Measurements from ENCODE around the gene SNX1. TPM values are rescaled to one million over a fixed set of nuclear protein-coding genes. Genes with fewer than 3 reads are reported as not detected.

Gene SNX1
- total RNA-seq, 5 donors from 2014 or later (not counting 1 experiment from before 2014, with no cell fraction given), result 98.8 to 168 (median 152) TPM

GRCh38 chr15:64092075-64092820 lies 3.5 kb upstream of the SNX1 start:
- Mint-ChIP-seq H3K27ac (peak overlapping the region; percentile 98 to 100), H3K27me3 (no peaks in the 10 kb centered on the region), H3K4me3 (peak overlapping the region; percentile 99), H3K36me3 (peaks cover 27% of the 10 kb centered on the region), H3K9me3 (no peaks in the 10 kb centered on the region), H3K4me1 (peaks cover 59 to 74% (median 70%) of the 10 kb centered on the region in 3 donors)
- Histone ChIP-seq H3K36me3 (ENCODE audit: control insufficient read depth in 2 of 2, extremely low read depth in 1 of 2, insufficient read depth in 1 of 2, low read length in 1 of 2) (peaks cover 0 to 14% of the 10 kb centered on the region in 2 donors), H3K4me1 (ENCODE audit: control insufficient read depth in 1 of 2, extremely low read depth in 1 of 2, insufficient read depth in 2 of 2, low read length in 2 of 2) (peaks cover 30 to 47% of the 10 kb centered on the region in 2 experiments), H3K27ac (ENCODE audit: low read length) (no peak overlapping the region), H3K27me3 (replicated peaks in 1 of 2; ENCODE audit: control insufficient read depth in 2 of 2, extremely low read depth in 1 of 2, insufficient read depth in 2 of 2, low read length in 1 of 2) (no peaks in the 10 kb centered on the region), H3K9me3 (no peaks in the 10 kb centered on the region), H3K4me3 (ENCODE audit: control insufficient read depth in 1 of 2, extremely low read depth in 1 of 2, low read length in 1 of 2) (no peak overlapping the region)
- no peak for ATAC-seq (replicated peaks in 1 of 4)
- DNase-seq, result peak in 1 of 35 experiments; percentile 63
- ChIA-PET CTCF (interaction anchor here in 1 of 2 donors (0.8 to 1.4 kb wide), 2 partner anchors 339 to 340 kb away, joined by 4 read pairs; no protein-coding TSS in a partner anchor), POLR2A (interaction anchor here in 1 of 2 donors (0.5 kb wide), 1 partner anchor 378 kb away, joined by 3 read pairs; no protein-coding TSS in a partner anchor)

GRCh38 chr15:64092864-64093626 lies 2.7 kb upstream of the SNX1 start:
- H3K9me3 ChIP-seq, result no peaks in the 10 kb centered on the region
- DNase-seq (peak in 24 of 35 experiments; percentile 2 to 54 (median 13)), ATAC-seq (replicated peaks in 1 of 4) (no peak)
- 4% methylated on average over 20 of the region's 22 CpGs for WGBS (ENCODE audit: insufficient coverage)
- H3K4me3 Mint-ChIP-seq, result peak overlapping the region; percentile 99
- peaks cover 67 to 82% (median 78%) of the 10 kb centered on the region in 3 donors for H3K4me1 Mint-ChIP-seq
- H3K27ac ChIP-seq (ENCODE audit: low read length), result peak overlapping the region; percentile 88
- H3K27me3 ChIP-seq (replicated peaks in 1 of 2; ENCODE audit: control insufficient read depth in 2 of 2, extremely low read depth in 1 of 2, insufficient read depth in 2 of 2, low read length in 1 of 2), result no peaks in the 10 kb centered on the region
- H3K36me3 Mint-ChIP-seq, result peaks cover 20% of the 10 kb centered on the region
- POLR2A ChIA-PET, result interaction anchor here (0.5 to 1.0 kb wide), 4 partner anchors 62 to 448 kb away, joined by 3 to 4 read pairs (median 3); no protein-coding TSS in a partner anchor
- CTCF ChIA-PET, result interaction anchor here in 1 of 2 donors (0.5 to 1.3 kb wide), 6 partner anchors 24 to 483 kb away, joined by 3 to 6 read pairs (median 4); partner anchors contain the start of genes PPIB and ZNF609
- H3K4me1 ChIP-seq (ENCODE audit: control insufficient read depth in 1 of 2, extremely low read depth in 1 of 2, insufficient read depth in 2 of 2, low read length in 2 of 2), result peaks cover 38 to 51% of the 10 kb centered on the region in 2 experiments
- H3K36me3 ChIP-seq (ENCODE audit: control insufficient read depth in 2 of 2, extremely low read depth in 1 of 2, insufficient read depth in 1 of 2, low read length in 1 of 2), result peaks cover 0 to 8% of the 10 kb centered on the region in 2 donors
- peak overlapping the region; percentile 98 to 100 for H3K27ac Mint-ChIP-seq
- H3K9me3 Mint-ChIP-seq, result no peaks in the 10 kb centered on the region
- peak overlapping the region; percentile 64 to 85 for H3K4me3 ChIP-seq (ENCODE audit: control insufficient read depth in 1 of 2, extremely low read depth in 1 of 2, low read length in 1 of 2)
- no peaks in the 10 kb centered on the region for H3K27me3 Mint-ChIP-seq

GRCh38 chr15:64093627-64094417 lies 2.0 kb upstream of the SNX1 start, which contains the start of gene CIAO2A:
Gene CIAO2A (minus strand): TSS chr15:64093838. CDS start chr15:64093768, 70 bp downstream.
- ChIA-PET POLR2A (interaction anchor here (0.6 to 1.0 kb wide), 7 partner anchors 13 to 1212 kb away, joined by 3 to 7 read pairs (median 4); no protein-coding TSS in a partner anchor), CTCF (interaction anchor here (0.5 to 1.3 kb wide), 9 partner anchors 19 to 801 kb away, joined by 3 to 11 read pairs (median 4); partner anchors contain the start of genes PPIB (in 1 of the 2) and ZNF609 (in 1 of the 2))
- H3K27me3 Mint-ChIP-seq, result no peaks in the 10 kb centered on the region
- peaks cover 73 to 84% (median 83%) of the 10 kb centered on the region in 3 donors for H3K4me1 Mint-ChIP-seq
- peak within 1 kb of the TSS; percentile 88 for H3K27ac ChIP-seq (ENCODE audit: low read length)
- H3K27ac Mint-ChIP-seq, result peak within 1 kb of the TSS; percentile 98 to 100
- peak within 1 kb of the TSS; percentile 99 for H3K4me3 Mint-ChIP-seq
- peak; percentile 74 to 78 (median 75) for ATAC-seq (replicated peaks in 1 of 4)
- H3K9me3 Mint-ChIP-seq, result no peaks in the 10 kb centered on the region
- H3K27me3 ChIP-seq (replicated peaks in 1 of 2; ENCODE audit: control insufficient read depth in 2 of 2, extremely low read depth in 1 of 2, insufficient read depth in 2 of 2, low read length in 1 of 2), result no peaks in the 10 kb centered on the region
- H3K36me3 ChIP-seq (ENCODE audit: control insufficient read depth in 2 of 2, extremely low read depth in 1 of 2, insufficient read depth in 1 of 2, low read length in 1 of 2), result peaks cover 0 to 1% of the 10 kb centered on the region in 2 donors
- H3K9me3 ChIP-seq, result no peaks in the 10 kb centered on the region
- under 1% methylated on average over 36 of the region's 41 CpGs for WGBS (ENCODE audit: insufficient coverage)
- peak within 1 kb of the TSS; percentile 64 to 85 for H3K4me3 ChIP-seq (ENCODE audit: control insufficient read depth in 1 of 2, extremely low read depth in 1 of 2, low read length in 1 of 2)
- peaks cover 39 to 51% of the 10 kb centered on the region in 2 experiments for H3K4me1 ChIP-seq (ENCODE audit: control insufficient read depth in 1 of 2, extremely low read depth in 1 of 2, insufficient read depth in 2 of 2, low read length in 2 of 2)
- H3K36me3 Mint-ChIP-seq, result peaks cover 16% of the 10 kb centered on the region
- DNase-seq, result peak; percentile 76 to 96 (median 89)

- Mint-ChIP-seq H3K9me3 (no peaks in the 10 kb centered on the region), H3K27ac (peak overlapping the region; percentile 94 to 100), H3K36me3 (peaks cover 10% of the 10 kb centered on the region), H3K4me1 (peaks cover 82 to 86% (median 83%) of the 10 kb centered on the region in 3 donors), H3K4me3 (peak overlapping the region; percentile 99), H3K27me3 (no peaks in the 10 kb centered on the region)
- Histone ChIP-seq H3K4me3 (ENCODE audit: control insufficient read depth in 1 of 2, extremely low read depth in 1 of 2, low read length in 1 of 2) (peak overlapping the region; percentile 15 to 94), H3K27ac (ENCODE audit: low read length) (peak overlapping the region; percentile 88), H3K36me3 (ENCODE audit: control insufficient read depth in 2 of 2, extremely low read depth in 1 of 2, insufficient read depth in 1 of 2, low read length in 1 of 2) (no peaks in the 10 kb centered on the region), H3K27me3 (replicated peaks in 1 of 2; ENCODE audit: control insufficient read depth in 2 of 2, extremely low read depth in 1 of 2, insufficient read depth in 2 of 2, low read length in 1 of 2) (no peaks in the 10 kb centered on the region), H3K4me1 (ENCODE audit: control insufficient read depth in 1 of 2, extremely low read depth in 1 of 2, insufficient read depth in 2 of 2, low read length in 2 of 2) (peaks cover 41 to 51% of the 10 kb centered on the region in 2 experiments), H3K9me3 (no peaks in the 10 kb centered on the region)
- 50% methylated on average over 2 of the region's 4 CpGs for WGBS (ENCODE audit: insufficient coverage)
- no peak for DNase-seq
- ChIA-PET POLR2A (interaction anchor here (0.6 kb wide), 2 partner anchors 254 to 493 kb away, joined by 3 to 9 read pairs; no protein-coding TSS in a partner anchor), CTCF (interaction anchor here (0.5 to 1.2 kb wide), 4 partner anchors 10 to 236 kb away, joined by 3 to 6 read pairs (median 3); no protein-coding TSS in a partner anchor)
- ATAC-seq (replicated peaks in 1 of 4), result no peak
These were observed 369 bp upstream of the SNX1 start for GRCh38 chr15:64095431-64095794.

GRCh38 chr15:64096668-64097384 lies 1.0 kb downstream of the SNX1 start:
- H3K4me1 ChIP-seq (ENCODE audit: control insufficient read depth in 1 of 2, extremely low read depth in 1 of 2, insufficient read depth in 2 of 2, low read length in 2 of 2), result peaks cover 41 to 51% of the 10 kb centered on the region in 2 experiments
- no peaks in the 10 kb centered on the region for H3K36me3 ChIP-seq (ENCODE audit: control insufficient read depth in 2 of 2, extremely low read depth in 1 of 2, insufficient read depth in 1 of 2, low read length in 1 of 2)
- Mint-ChIP-seq H3K9me3 (no peaks in the 10 kb centered on the region), H3K4me3 (peak overlapping the region; percentile 99), H3K4me1 (peaks cover 84 to 91% (median 87%) of the 10 kb centered on the region in 3 donors), H3K27ac (peak overlapping the region; percentile 94 to 100), H3K27me3 (no peaks in the 10 kb centered on the region), H3K36me3 (peaks cover 11% of the 10 kb centered on the region)
- no peaks in the 10 kb centered on the region for H3K27me3 ChIP-seq (replicated peaks in 1 of 2; ENCODE audit: control insufficient read depth in 2 of 2, extremely low read depth in 1 of 2, insufficient read depth in 2 of 2, low read length in 1 of 2)
- peak in 1 of 35 experiments; percentile 38 for DNase-seq
- H3K27ac ChIP-seq (ENCODE audit: low read length), result peak overlapping the region; percentile 88
- WGBS (ENCODE audit: insufficient coverage), result 23% methylated on average over 5 of the region's 16 CpGs
- ATAC-seq (replicated peaks in 1 of 4), result no peak
- no peaks in the 10 kb centered on the region for H3K9me3 ChIP-seq
- peak overlapping the region; percentile 84 to 94 for H3K4me3 ChIP-seq (ENCODE audit: control insufficient read depth in 1 of 2, extremely low read depth in 1 of 2, low read length in 1 of 2)
- CTCF ChIA-PET, result interaction anchor here in 1 of 2 donors (1.2 kb wide), 1 partner anchor 14 kb away, joined by 3 read pairs; no protein-coding TSS in a partner anchor
- POLR2A ChIA-PET, result interaction anchor here in 1 of 2 donors (0.6 kb wide), 1 partner anchor 1049 kb away, joined by 3 read pairs; no protein-coding TSS in a partner anchor

Measured in T-cell (primary cell).